ENCODE measurements around the gene PRPF18.

The PRPF18 gene

GRCh38 chr10:13608246-13608853, 21.6 kb downstream of the PRPF18 start:
- ATAC-seq: no peak
- TF ChIP-seq OSR1 (CRISPR knock-in tag; IDR thresholded peaks at IDR 0.05): no peak
- TF ChIP-seq CSRNP3 (CRISPR knock-in tag; IDR thresholded peaks at IDR 0.05): no peak
- no peak for TF ChIP-seq ZC3H10 (CRISPR knock-in tag; IDR thresholded peaks at IDR 0.05)
- no peak for TF ChIP-seq ZNF565 (CRISPR knock-in tag; conservative IDR thresholded peaks at IDR 0.05; ENCODE audit: low read depth)
- no peak for TF ChIP-seq SNAI2 (CRISPR knock-in tag; IDR thresholded peaks at IDR 0.05)
- TF ChIP-seq ZFP3 (CRISPR knock-in tag; IDR thresholded peaks at IDR 0.05): no peak
- TF ChIP-seq ZFP30 (CRISPR knock-in tag; IDR thresholded peaks at IDR 0.05): no peak
- no peak for TF ChIP-seq TOX (CRISPR knock-in tag; IDR thresholded peaks at IDR 0.05; ENCODE audit: borderline replicate concordance)
- no peak for TF ChIP-seq ISL1 (CRISPR knock-in tag; IDR thresholded peaks at IDR 0.05)
- no peak for TF ChIP-seq ZNF8 (CRISPR knock-in tag; IDR thresholded peaks at IDR 0.05)

- no peak for ATAC-seq
- TF ChIP-seq TSHZ2 (CRISPR knock-in tag; IDR thresholded peaks at IDR 0.05) (no peak), ZFP3 (CRISPR knock-in tag; IDR thresholded peaks at IDR 0.05) (0 out of 2 replicates have a peak, but pooled peaks have one; percentile 29)
Observed at GRCh38 chr10:13612654-13613373, 26.0 kb downstream of the PRPF18 start.

GRCh38 chr10:13613519-13613918, 26.8 kb downstream of the PRPF18 start:
- no peak for TF ChIP-seq ESRRG (CRISPR knock-in tag; IDR thresholded peaks at IDR 0.05)
- no peak for TF ChIP-seq TCF4 (CRISPR knock-in tag; IDR thresholded peaks at IDR 0.05; ENCODE audit: borderline replicate concordance)
- TF ChIP-seq ISL1 (CRISPR knock-in tag; IDR thresholded peaks at IDR 0.05): no peak
- no peak for TF ChIP-seq OSR1 (CRISPR knock-in tag; IDR thresholded peaks at IDR 0.05)
- TF ChIP-seq ZNF70 (CRISPR knock-in tag; IDR thresholded peaks at IDR 0.05): no peak
- TF ChIP-seq RARB (CRISPR knock-in tag; IDR thresholded peaks at IDR 0.05): no peak
- no peak for TF ChIP-seq ARNTL (CRISPR knock-in tag; IDR thresholded peaks at IDR 0.05; ENCODE audit: borderline replicate concordance, low read depth)
- TF ChIP-seq ZFP3 (CRISPR knock-in tag; IDR thresholded peaks at IDR 0.05): no peak
- peak; percentile 64 for ATAC-seq

- peak; percentile 94 for ATAC-seq
- TF ChIP-seq TCF4 (CRISPR knock-in tag; IDR thresholded peaks at IDR 0.05; ENCODE audit: borderline replicate concordance): peak; percentile 60; the same call in 1 of the 2 replicates
- TF ChIP-seq ZNF565 (CRISPR knock-in tag; conservative IDR thresholded peaks at IDR 0.05; ENCODE audit: low read depth): 0 out of 2 replicates have a peak, but pooled peaks have one; percentile 31
- TF ChIP-seq POU6F1 (CRISPR knock-in tag; IDR thresholded peaks at IDR 0.05; ENCODE audit: borderline replicate concordance, low read depth): no peak
- no peak for TF ChIP-seq OSR1 (CRISPR knock-in tag; IDR thresholded peaks at IDR 0.05)
- no peak for TF ChIP-seq ZNF70 (CRISPR knock-in tag; IDR thresholded peaks at IDR 0.05)
- TF ChIP-seq TOX (CRISPR knock-in tag; IDR thresholded peaks at IDR 0.05; ENCODE audit: borderline replicate concordance): no peak
- TF ChIP-seq ZFP30 (CRISPR knock-in tag; IDR thresholded peaks at IDR 0.05): no peak
- TF ChIP-seq ZC3H10 (CRISPR knock-in tag; IDR thresholded peaks at IDR 0.05): peak; percentile 64; the same call in 1 of the 2 replicates
- TF ChIP-seq CSRNP3 (CRISPR knock-in tag; IDR thresholded peaks at IDR 0.05): no peak; the same call in 1 of the 2 replicates
- peak; percentile 74 for TF ChIP-seq SNAI2 (CRISPR knock-in tag; IDR thresholded peaks at IDR 0.05)
- no peak for TF ChIP-seq BACH2 (CRISPR knock-in tag; IDR thresholded peaks at IDR 0.05; ENCODE audit: borderline replicate concordance)
- no peak for TF ChIP-seq ARNTL (CRISPR knock-in tag; IDR thresholded peaks at IDR 0.05; ENCODE audit: borderline replicate concordance, low read depth)
- no peak for TF ChIP-seq PPARA (CRISPR knock-in tag; IDR thresholded peaks at IDR 0.05; ENCODE audit: borderline replicate concordance)
- TF ChIP-seq ISL1 (CRISPR knock-in tag; IDR thresholded peaks at IDR 0.05): peak; percentile 96
- peak; percentile 19; the same call in 1 of the 2 replicates for TF ChIP-seq GLIS3 (CRISPR knock-in tag; IDR thresholded peaks at IDR 0.05)
- no peak for TF ChIP-seq ZNF8 (CRISPR knock-in tag; IDR thresholded peaks at IDR 0.05)
- TF ChIP-seq ESRRG (CRISPR knock-in tag; IDR thresholded peaks at IDR 0.05): no peak
- peak; percentile 82 for TF ChIP-seq TSHZ2 (CRISPR knock-in tag; IDR thresholded peaks at IDR 0.05)
- TF ChIP-seq ZFP3 (CRISPR knock-in tag; IDR thresholded peaks at IDR 0.05): 0 out of 2 replicates have a peak, but pooled peaks have one; percentile 70
Observed at GRCh38 chr10:13614530-13615332, 28.0 kb downstream of the PRPF18 start.

Data from SK-N-SH treated with all-trans-retinoic acid at 6 μM for 48 hours (cell line).